Mesenteric fat pad (tissue), 1 donor: Measurements from ENCODE around the gene NHEJ1. TPM values are rescaled to one million over a fixed set of nuclear protein-coding genes. Genes with fewer than 3 reads are reported as not detected.

Experiments
- DNase-seq: peaks from one replicate; pipeline ENCODE4 v3.0.0-alpha.2; 2020; ENCODE audit warnings: low spot score
- total RNA-seq: library from RNA; stranded (reverse); fragmentation: NEBNext Ultra II Directional; extraction: Animal tissue kit (Norgen Biotek cat#: 25700); gene quantifications from one replicate; pipeline ENCODE4 v1.2.1, GENCODE V29; 2021
- donor health status: DM: yes; HTN: yes; CAD: no.

Gene NHEJ1
- total RNA-seq, 1 donor from 2014 or later = 13.8 TPM

DNA sequence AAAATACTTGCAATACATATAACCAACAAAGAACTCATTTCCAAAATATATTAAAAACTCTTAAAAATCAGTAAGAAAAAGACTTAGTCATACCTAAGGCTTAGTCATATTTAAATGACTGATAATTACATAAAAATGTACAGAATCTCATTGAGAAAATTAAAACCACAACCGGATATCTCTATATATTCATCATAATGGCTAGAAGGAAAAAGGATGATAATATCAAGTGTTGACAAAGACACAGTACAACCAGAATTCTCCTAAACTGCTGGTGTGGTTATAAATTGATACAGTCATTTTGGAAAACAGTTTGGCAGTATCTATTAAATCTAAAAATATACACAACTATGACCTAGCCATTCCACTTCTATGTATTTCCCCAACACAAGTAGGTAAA, 72.8 kb downstream of the NHEJ1 start:
- no peak for DNase-seq

DNA sequence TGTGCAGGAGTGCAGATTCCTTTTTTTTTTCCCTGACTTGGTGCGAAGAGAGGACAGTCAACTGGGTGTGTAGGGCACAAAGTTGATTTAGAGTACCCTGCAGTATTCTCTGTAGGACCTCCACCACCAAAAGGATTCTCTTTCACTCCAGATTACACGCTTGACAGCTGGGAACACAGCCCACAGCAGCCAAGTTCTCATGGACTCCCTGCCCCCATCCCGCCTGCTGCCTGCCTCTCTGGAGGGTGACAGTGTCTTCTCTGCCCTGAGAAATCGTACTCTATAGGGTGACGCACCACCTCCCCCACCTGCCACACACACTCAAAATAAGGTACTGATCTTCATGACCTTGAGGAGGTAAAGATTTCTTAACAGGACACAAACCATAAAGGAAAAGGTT, 73.3 kb downstream of the NHEJ1 start:
- no peak for DNase-seq

DNA sequence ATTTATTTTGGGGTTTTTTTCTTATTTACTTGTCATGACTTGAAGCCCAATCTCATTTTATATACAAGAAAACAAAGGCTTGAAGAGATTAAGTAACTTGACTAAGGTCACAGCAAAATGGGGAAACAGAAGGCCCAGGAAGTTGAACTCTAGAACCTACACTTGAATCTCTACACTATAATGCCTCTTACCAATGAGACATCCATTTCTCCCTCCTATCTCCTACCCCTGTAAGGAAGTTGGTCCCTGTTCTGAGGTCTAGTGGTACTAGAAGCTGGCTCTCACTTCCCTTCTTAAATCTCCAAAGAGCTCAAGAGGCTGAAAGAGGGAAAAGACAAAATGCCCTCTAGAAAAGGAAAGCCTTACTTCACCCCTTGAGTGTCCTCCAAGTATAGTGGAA, 74.4 kb downstream of the NHEJ1 start:
- no peak for DNase-seq

DNA sequence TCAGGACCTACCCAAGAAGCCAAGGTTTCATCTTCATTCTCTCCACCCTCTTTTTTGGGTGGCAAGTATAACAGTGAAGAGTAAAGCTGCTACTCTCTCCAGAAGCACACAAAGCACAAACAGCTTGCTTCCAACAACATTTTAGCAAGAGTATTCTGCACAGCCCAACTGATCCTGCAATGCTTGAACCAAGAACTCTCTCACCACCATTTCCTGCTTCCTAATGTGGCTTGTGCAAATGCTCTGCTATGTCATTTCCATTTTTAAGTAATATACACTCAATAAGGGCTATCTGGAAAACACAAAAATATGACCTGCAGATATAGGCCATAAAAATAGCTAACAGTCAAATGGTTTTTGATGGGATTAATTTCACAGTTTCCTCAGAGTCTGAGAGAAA, 75.8 kb downstream of the NHEJ1 start:
- no peak for DNase-seq

DNA sequence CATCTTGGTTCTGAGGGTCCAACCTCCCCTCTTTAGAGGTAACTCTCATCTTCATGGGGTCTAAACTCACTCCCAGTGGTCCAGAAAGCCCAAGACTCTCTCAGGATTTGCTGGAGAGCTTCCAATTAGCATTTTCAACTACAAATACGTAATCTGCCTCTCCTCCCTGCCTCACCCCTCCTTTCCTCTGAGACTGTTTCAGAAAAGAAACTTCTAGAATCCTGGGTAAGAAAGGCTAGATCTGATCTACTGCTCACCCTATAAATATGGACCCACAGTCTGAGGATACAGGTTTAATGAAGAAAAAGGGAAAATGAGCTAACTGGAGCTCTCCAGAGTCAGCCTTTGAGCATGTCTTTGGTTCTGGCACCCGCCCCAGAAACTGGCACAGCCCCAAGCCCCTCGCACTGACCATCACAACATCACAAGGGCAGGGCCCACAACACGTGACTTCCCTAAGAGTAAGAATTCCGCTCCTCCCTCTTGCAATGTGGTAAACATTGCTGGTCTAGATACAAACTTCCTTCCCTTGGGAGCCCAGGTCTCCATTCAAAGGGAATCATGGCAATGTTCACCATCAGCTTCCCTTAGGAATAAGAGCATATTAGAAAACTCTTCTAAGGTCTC, 78.2 kb downstream of the NHEJ1 start:
- no peak for DNase-seq

DNA sequence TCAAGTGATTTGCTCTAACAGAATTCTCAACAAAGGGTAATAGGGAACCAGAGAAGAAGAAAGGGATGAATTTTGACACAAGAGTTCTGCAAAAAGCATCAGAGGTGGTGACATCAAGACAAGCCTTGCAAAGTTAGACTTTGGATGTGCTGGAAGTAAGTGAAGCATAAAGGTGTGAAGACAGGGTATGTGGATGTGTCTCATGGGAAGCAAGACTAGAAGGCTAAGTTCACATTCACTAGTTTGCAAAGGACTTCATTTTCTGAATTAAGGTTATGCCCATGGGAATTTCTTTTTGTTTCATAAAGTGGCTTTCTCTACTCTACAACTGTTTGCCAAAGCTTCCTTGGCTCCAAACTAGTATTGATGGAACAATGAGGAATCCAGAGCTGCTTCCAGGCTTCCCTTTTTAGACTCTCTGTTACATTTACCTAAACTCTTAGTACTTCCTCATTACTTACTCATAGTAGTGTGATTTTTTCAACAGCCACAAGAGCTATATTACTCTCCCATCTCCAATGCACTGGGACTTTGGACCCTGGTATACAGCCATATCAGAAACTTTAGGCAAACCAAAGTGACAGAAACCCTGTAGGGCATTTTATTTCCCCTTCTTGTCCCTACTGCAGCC, 78.8 kb downstream of the NHEJ1 start:
- DNase-seq = no peak

DNA sequence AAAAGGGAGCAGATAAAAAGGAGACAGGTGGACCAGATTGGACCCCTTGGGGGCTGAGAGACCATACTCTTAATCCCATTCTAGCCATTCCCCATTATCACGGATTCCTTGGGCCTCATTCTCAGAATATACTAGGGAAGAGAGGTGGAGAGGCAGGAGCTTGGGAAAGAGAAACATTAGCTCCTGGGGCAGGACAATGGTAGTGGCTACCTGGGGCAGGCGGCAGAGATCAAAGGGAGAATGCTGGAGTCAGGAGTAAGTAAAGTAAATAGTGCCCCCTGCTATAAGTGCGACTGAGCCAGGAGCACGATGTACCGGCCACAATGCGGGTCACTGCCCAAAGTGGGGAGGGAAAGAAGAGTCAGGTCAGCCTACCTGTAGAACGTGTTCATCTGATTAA, 79.5 kb downstream of the NHEJ1 start:
- no peak for DNase-seq

DNA sequence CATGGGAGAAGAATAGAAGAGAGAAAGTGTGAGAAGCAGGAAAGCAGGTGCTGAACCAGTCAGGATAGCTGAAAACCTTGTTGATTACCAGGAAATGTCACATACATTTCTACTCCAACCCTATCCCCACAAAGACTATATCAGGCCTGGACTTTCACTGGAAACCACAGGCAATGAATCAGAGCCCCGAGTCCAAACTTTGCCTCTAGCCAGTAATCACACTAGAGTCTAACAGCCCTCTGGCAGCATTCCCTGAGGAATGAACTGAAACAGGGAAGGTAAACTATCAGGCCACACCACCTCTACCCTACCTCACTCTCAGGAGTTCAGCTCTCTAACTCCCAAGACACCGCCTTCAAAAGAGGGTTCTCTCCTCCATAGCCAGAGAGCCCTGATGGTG, 81.2 kb downstream of the NHEJ1 start:
- DNase-seq = no peak

DNA sequence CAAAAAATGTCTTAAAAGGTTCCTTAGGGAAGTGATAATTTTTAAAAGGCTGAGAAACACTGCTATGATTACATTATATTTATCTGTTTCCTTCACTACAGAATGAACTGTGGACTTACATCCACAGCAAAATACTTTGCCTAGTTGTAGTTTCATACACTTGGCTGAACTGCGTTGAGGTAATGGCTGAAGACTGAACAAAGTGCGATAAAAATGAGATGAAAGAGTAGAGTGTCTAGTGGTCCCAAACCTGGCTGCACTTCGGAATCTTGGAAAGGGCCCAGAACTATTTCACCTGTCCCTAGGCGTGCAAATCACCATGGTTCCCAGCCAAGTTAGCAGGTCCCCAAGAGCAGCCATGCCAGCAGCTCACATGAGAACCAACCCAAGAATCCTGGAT, 81.7 kb downstream of the NHEJ1 start:
- DNase-seq = no peak

DNA sequence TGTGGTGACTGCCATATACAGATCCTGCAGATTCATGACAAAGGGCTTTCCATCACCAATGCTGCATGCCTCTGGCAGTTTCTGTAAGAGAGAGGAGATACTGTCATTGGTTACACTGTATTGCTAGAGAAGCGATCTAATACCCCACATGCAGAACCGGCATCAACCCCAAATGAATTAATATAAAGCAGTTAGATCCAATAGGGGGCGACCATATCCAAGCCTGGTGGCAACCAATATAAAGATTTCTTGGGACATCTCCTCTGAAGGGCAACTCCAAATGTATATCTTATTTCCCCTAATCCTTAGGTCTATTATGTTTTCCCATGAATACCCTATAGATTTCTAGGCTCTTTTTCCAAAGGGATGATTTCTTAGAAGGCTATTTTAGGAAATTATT, 82.5 kb downstream of the NHEJ1 start:
- DNase-seq = no peak

DNA sequence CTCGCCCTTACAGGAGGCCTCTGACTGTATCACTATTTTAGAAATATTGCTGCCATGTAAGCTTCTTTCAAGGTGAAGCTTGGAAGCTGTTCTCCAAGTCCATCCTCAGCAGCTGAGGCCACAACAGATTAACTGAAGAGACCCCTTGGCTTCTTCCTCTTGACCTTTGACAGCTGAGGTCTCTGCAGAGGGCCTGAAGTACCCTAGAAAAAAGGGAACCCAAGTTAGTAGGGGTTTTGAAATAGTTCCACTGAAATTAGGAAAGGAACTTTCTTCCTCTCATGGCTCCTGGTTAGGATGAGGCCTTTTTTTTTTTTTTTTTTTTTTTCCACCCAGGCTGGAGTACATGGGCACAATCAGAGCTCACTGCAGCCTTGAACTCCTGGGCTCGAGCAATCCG, 84.4 kb downstream of the NHEJ1 start:
- DNase-seq = no peak

DNA sequence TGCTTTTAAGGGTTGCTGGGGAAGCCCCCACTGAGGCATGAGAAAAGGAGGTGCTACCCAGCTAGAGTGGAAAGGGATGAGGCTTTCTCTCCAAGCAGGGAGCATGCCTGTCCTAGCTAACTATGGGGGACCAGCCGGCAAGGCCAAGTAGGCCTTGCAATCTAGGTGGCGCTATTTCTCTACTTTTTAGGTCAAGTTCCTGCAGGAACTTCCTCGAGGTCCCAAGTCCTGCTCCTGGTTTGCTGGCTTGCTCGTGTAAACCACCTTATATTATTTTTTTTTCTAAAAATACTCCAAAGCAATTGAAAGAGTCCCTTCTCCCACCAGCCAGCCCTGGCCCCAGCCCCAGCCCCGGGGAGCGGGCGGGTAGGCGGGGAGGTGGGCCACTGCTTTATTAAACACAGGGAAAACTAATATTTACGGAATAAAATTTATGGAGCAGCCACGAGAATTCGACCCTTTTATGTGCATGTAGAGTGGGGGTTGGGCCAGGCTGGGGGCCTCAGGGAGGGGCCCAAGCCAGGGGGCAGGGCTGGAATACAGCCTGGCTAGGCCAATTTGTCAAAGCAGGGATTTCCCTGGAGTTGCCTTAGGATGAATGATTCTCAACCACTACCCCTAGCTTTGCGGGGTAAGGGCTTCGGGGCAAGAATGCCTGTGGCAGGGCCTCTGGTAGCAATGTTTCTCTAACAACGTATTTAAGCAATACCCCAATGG, 87.0 kb downstream of the NHEJ1 start:
- DNase-seq = no peak

DNA sequence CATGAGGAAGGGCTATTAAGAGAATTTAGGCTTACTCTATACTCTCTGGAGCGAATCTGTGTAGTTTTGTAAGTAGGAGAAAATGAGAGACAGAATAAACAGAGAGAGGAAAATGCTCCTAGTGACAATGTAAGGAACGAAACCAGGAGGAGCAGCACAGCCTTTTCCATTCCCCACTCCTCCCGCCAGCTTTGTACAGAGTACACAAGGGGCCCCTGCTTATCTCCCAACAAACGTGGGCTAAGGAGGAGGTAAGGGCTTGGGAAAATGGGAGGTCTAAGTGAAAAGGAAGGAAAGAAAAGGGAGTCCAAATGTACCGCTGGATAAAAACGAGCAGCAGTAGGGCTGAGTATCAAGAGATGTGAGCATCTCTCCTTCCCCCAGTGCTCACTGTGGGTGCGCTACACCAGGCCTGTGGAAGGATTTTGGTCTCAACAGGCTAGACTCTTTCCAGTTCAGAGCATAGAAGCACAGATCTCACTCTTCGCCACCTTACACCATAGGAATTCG, 87.8 kb downstream of the NHEJ1 start:
- DNase-seq = no peak

DNA sequence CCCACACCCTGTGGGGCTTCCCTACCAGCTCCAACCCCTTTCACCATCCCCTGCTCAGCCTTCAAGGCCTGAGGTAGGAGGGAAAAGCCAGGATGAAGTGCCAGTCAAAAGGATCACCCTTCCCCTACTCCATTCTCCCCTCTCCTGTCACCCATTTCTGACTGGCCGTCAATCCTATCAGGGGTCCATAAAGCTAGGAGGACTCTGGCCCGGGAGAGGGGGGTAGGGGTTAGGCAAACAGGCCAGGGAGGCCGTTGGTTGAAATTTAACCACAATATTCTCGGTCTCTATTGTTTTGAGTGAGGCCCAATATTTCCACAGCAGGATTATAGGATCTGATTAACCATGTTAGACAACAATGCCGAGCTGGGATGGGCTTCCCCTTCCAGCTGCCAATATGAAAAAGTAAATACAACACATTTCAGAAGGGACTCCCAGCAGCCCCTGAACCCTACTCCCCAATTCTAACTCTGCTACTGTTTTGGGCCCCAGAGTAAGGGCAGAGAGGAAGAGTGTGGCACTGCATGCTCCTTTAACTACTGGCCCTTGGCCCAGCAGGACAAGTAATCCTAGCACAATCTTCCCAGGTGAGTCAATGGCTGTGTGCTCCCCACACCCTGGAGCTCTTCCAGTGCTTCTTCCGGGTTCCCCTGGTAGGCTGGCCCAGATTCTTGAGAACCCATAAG, 89.3 kb downstream of the NHEJ1 start:
- DNase-seq = no peak

DNA sequence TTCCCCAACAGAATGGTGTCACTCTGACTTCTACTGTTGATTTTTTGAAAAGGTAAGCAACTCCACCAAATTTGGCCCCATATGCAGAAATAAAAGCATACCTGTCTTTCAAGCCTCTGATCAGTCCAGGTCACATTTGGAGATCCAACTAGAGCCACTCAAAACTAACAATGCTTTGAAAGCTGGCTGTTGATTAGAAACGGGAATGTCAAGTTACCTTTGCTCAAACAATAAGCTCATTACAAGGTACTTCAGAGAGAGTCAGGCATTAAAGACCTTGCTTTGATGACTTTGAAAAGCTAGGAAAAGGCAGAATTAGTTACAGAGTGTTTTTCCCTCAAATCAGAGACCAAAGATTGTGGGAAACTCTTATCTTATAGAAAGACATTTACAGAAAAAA, 95.1 kb downstream of the NHEJ1 start:
- no peak for DNase-seq

DNA sequence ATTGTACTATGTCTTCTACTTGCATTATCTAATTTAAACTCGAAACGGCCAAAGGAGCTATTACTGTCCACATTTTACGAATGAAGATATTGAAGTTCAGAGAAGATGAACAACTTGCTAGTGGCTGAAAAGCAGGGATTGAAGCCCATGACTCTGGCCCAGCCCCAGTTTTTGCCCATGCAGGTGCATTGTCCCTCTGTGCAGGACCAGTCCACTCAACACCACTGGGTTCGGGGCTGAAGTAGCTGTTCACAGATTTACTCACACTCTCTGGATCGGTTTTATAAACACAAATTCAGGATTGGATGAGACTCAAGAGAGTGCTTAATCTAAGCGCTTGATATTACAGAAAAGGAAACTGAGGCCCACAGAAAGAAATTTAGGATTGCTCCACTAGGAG, 98.5 kb downstream of the NHEJ1 start:
- DNase-seq = no peak

DNA sequence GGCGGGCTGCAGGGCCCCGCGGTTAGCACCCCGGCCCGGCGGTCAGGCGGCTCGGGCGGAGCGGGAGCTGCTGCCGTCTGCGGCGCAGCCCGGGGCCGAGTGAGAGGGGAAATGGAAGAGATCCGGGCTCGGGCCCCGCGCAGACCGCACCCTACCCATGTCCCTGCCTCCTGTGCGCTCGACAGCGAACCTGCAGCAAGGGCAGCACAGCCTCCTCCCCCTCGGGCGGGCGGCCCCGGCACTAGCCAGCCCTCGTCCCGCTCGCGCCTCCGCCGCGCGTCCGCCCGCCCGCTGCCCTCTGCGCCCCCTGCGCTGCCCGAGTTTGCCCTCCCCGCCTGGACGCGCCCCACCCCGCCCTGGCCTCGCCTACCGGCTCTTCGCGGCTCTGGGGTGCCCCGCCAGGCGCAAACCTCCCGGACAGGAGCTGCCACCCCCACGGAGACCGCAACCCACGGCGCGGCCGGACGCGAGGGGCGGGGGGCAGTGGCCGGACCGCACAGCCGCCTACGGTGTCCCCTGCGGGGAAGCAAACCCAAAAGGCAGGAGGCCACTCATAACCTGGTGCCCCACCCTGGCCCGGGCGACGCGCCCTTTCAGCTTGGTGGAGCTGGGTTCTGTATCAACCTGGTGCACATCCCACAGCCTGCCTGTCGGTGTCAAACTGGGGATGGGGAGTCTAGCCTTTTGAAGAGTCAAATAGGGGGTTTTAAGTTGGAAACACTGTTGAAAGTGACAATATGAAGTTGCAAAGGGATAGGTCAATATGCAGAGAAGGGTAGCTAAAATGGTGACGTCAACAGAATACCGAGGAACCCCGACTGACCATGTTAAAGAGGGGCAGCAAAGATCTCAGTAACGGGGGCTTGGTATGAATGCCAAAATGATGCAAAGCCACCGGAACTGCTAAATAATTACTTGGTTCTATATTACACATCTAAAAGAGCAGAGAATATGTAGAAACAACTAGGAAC, 99.5 kb downstream of the NHEJ1 start, which contains the start of gene IHH:
TSS of gene IHH (minus strand) at position 101 of the 971 bp plus-strand sequence. CDS start 454 bp downstream, outside the sequence.
- DNase-seq = no peak

DNA sequence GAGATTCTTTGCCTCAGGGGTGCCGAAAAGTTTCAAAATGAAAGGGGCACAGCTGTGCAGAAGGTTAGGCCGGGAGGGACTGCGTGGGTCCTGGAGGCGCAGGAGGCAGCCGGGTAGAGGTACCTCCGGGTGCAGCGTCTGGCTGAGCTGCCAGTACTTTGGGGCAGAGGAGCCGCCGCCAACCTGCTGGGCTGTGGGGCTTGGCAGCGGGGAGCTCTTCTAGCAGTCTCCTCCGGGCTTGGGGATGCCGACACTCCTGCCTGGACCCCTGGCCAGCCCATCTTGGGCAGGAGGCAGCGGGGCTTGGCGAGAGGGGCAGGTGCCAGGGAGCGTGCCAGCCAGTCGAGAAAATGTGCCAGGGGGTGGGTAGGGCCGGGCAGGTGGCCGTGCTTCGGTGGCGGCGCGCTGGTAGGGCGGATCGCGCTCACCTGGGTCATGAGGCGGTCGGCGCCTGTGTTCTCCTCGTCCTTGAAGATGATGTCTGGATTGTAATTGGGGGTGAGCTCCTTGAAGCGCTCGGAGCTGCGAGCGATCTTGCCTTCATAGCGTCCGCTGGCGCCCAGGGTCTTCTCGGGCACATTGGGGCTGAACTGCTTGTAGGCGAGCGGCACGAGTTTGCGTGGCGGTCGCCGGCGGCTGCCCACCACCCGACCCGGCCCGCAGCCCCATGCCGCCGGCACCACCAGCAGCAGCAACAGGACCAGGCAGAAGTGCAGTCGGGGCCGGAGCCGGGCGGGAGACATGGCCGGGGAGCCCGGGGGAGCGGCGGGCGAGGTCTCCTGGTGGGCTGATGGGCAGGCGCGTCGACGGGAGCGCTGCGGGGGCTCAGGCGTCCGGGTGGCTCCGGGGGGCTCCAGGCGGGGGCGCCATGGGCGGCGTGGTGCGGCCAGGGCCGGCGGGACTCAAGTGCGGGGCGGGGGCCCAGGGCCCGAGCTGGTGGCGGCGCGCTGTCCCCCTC, 100.6 kb downstream of the NHEJ1 start:
- peak; percentile 85 for DNase-seq

DNA sequence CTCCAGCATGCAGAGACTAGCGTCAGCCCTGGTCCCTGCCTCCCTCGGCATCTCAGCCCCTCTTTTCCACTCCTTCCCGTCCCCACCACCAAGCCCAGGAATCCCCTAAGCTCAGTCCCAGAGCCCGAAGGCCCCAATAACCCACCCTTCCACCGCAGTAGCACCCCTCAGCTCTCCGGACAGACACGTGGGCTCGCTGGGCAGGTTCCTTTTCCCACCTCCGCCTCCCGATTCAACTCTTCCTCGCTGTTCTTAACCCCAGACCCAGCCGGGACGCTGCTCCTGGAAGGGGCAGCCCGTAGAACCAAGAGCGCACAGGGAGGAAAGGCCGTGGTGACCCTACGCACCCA, 101.3 kb downstream of the NHEJ1 start:
- no peak for DNase-seq
